Mononuclear cell (primary cell): Measurements from ENCODE around the gene RTTN. TPM values are rescaled to one million over a fixed set of nuclear protein-coding genes. Genes with fewer than 3 reads are reported as not detected.

Experiments
- H3K27me3 ChIP-seq: 2 replicates; pipeline ENCODE4 v1.6.0; 2011; ENCODE audit warnings: low read length, control low read depth; ENCODE audit not compliant: insufficient read depth
- H3K4me1 ChIP-seq: 2 replicates; pipeline ENCODE4 v1.5.1; 2011; ENCODE audit warnings: mild to moderate bottlenecking, low read length, control low read depth; ENCODE audit not compliant: insufficient read depth
- H3K4me3 ChIP-seq: 2 replicates; pipeline ENCODE4 v1.5.1; 2011; ENCODE audit warnings: mild to moderate bottlenecking, low read length, moderate library complexity
- H3K9me3 ChIP-seq: 2 replicates; pipeline ENCODE4 v1.5.1; 2011; ENCODE audit warnings: low read depth, mild to moderate bottlenecking, control low read depth, low read length
- total RNA-seq: library from RNA; depleted of rRNA; stranded (reverse); fragments of >200 nt; gene quantifications from one replicate; pipeline ENCODE4 v1.2.3, GENCODE V29; 2012

RTTN gene
- total RNA-seq, 1 donor = 42.0 TPM

- no peaks in the 10 kb centered on the region for H3K9me3 ChIP-seq
- H3K4me1 ChIP-seq = peaks cover 6% of the 10 kb centered on the region
- H3K27me3 ChIP-seq = no peaks in the 10 kb centered on the region
- H3K4me3 ChIP-seq = no peak overlapping the region
Observed at GRCh38 chr18:70024829-70025228, 180.7 kb downstream of the RTTN start.

GRCh38 chr18:70024093-70024492 is 181.4 kb downstream of the RTTN start:
- no peaks in the 10 kb centered on the region for H3K27me3 ChIP-seq
- H3K9me3 ChIP-seq = no peaks in the 10 kb centered on the region
- peaks cover 12% of the 10 kb centered on the region for H3K4me1 ChIP-seq
- no peak overlapping the region for H3K4me3 ChIP-seq

- peaks cover 19% of the 10 kb centered on the region for H3K4me1 ChIP-seq
- no peaks in the 10 kb centered on the region for H3K27me3 ChIP-seq
- H3K4me3 ChIP-seq = no peak overlapping the region
- no peaks in the 10 kb centered on the region for H3K9me3 ChIP-seq
Observed at GRCh38 chr18:70022636-70023035, 182.9 kb downstream of the RTTN start.

GRCh38 chr18:70021498-70021897 is 184.0 kb downstream of the RTTN start:
- Histone ChIP-seq H3K4me1 (peaks cover 19% of the 10 kb centered on the region), H3K27me3 (no peaks in the 10 kb centered on the region), H3K9me3 (no peaks in the 10 kb centered on the region), H3K4me3 (no peak overlapping the region)

GRCh38 chr18:70021043-70021442 is 184.4 kb downstream of the RTTN start:
- no peaks in the 10 kb centered on the region for H3K27me3 ChIP-seq
- H3K4me3 ChIP-seq = no peak overlapping the region
- H3K4me1 ChIP-seq = peaks cover 19% of the 10 kb centered on the region
- no peaks in the 10 kb centered on the region for H3K9me3 ChIP-seq

- peaks cover 19% of the 10 kb centered on the region for H3K4me1 ChIP-seq
- no peaks in the 10 kb centered on the region for H3K27me3 ChIP-seq
- H3K9me3 ChIP-seq = no peaks in the 10 kb centered on the region
- H3K4me3 ChIP-seq = no peak overlapping the region
Observed at GRCh38 chr18:70019991-70020390, 185.5 kb downstream of the RTTN start.

- Histone ChIP-seq H3K27me3 (no peaks in the 10 kb centered on the region), H3K4me1 (peaks cover 19% of the 10 kb centered on the region), H3K4me3 (no peak overlapping the region), H3K9me3 (no peaks in the 10 kb centered on the region)
Observed at GRCh38 chr18:70019136-70019535, 186.4 kb downstream of the RTTN start.

- Histone ChIP-seq H3K9me3 (no peaks in the 10 kb centered on the region), H3K27me3 (no peaks in the 10 kb centered on the region), H3K4me1 (peaks cover 13% of the 10 kb centered on the region), H3K4me3 (no peak overlapping the region)
Observed at GRCh38 chr18:70015127-70015526, 190.4 kb downstream of the RTTN start.

- H3K9me3 ChIP-seq = no peaks in the 10 kb centered on the region
- H3K4me1 ChIP-seq = no peaks in the 10 kb centered on the region
- no peak overlapping the region for H3K4me3 ChIP-seq
- H3K27me3 ChIP-seq = no peaks in the 10 kb centered on the region
Observed at GRCh38 chr18:70005580-70005979, 199.9 kb downstream of the RTTN start.

- H3K9me3 ChIP-seq = no peaks in the 10 kb centered on the region
- no peaks in the 10 kb centered on the region for H3K4me1 ChIP-seq
- H3K4me3 ChIP-seq = no peak overlapping the region
- H3K27me3 ChIP-seq = no peaks in the 10 kb centered on the region
Observed at GRCh38 chr18:70004696-70005095, 200.8 kb downstream of the RTTN start.

- no peak overlapping the region for H3K4me3 ChIP-seq
- no peaks in the 10 kb centered on the region for H3K9me3 ChIP-seq
- no peaks in the 10 kb centered on the region for H3K4me1 ChIP-seq
- H3K27me3 ChIP-seq = no peaks in the 10 kb centered on the region
Observed at GRCh38 chr18:69999656-70000055, 205.8 kb downstream of the RTTN start.

GRCh38 chr18:69998523-69998987 is 206.9 kb downstream of the RTTN start:
- Histone ChIP-seq H3K4me1 (no peaks in the 10 kb centered on the region), H3K9me3 (no peaks in the 10 kb centered on the region), H3K27me3 (no peaks in the 10 kb centered on the region), H3K4me3 (no peak overlapping the region)

GRCh38 chr18:69996951-69997798 is 208.3 kb downstream of the RTTN start:
- Histone ChIP-seq H3K9me3 (no peaks in the 10 kb centered on the region), H3K4me1 (no peaks in the 10 kb centered on the region), H3K4me3 (no peak overlapping the region), H3K27me3 (no peaks in the 10 kb centered on the region)

GRCh38 chr18:69996417-69996816 is 209.1 kb downstream of the RTTN start:
- H3K27me3 ChIP-seq = no peaks in the 10 kb centered on the region
- H3K9me3 ChIP-seq = no peaks in the 10 kb centered on the region
- H3K4me1 ChIP-seq = no peaks in the 10 kb centered on the region
- no peak overlapping the region for H3K4me3 ChIP-seq

GRCh38 chr18:69995774-69996173 is 209.7 kb downstream of the RTTN start:
- H3K4me3 ChIP-seq = no peak overlapping the region
- no peaks in the 10 kb centered on the region for H3K27me3 ChIP-seq
- no peaks in the 10 kb centered on the region for H3K9me3 ChIP-seq
- H3K4me1 ChIP-seq = no peaks in the 10 kb centered on the region

- Histone ChIP-seq H3K4me3 (no peak overlapping the region), H3K9me3 (peaks cover 23% of the 10 kb centered on the region), H3K27me3 (no peaks in the 10 kb centered on the region), H3K4me1 (no peaks in the 10 kb centered on the region)
Observed at GRCh38 chr18:69992776-69993175, 212.7 kb downstream of the RTTN start.
